DND-41 (cell line): Measurements from ENCODE around the gene SMC1B.

Experiments used
- EZH2 ChIP-seq: IDR thresholded peaks from 3 replicates; pipeline ENCODE4 v1.6.1; 2012; ENCODE audit warnings: borderline replicate concordance, low read depth, mild to moderate bottlenecking, moderate library complexity, low read length, inconsistent platforms; ENCODE audit not compliant: severe bottlenecking
- TF ChIP-seq, protein P1 (sequence below): IDR thresholded peaks from 2 replicates; pipeline ENCODE4 v1.5.1; 2012; ENCODE audit warnings: borderline replicate concordance, low read length, moderate library complexity, mild to moderate bottlenecking; ENCODE audit not compliant: poor library complexity, severe bottlenecking; ENCODE audit errors: extremely low read depth

DNA sequence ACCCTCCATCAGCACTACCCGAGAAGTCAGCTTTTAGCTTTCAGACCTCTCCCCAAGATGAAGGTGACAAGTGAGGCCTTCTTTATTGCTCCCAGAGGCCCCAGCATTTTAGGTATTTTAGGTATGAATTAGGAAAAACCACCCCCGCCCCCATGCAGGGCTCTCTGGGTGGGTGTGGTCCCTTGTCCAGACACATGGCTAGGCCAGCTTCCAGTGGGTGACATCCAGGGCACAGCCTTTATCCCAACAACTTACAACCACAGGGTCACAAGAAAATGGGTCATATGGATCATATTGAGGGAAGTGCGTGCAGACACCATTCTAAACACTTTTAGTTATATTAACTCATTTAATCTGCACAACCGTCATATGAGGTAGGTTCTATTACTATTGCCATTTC lies 42.2 kb upstream of the SMC1B start:
- TF ChIP-seq, protein P1, sequence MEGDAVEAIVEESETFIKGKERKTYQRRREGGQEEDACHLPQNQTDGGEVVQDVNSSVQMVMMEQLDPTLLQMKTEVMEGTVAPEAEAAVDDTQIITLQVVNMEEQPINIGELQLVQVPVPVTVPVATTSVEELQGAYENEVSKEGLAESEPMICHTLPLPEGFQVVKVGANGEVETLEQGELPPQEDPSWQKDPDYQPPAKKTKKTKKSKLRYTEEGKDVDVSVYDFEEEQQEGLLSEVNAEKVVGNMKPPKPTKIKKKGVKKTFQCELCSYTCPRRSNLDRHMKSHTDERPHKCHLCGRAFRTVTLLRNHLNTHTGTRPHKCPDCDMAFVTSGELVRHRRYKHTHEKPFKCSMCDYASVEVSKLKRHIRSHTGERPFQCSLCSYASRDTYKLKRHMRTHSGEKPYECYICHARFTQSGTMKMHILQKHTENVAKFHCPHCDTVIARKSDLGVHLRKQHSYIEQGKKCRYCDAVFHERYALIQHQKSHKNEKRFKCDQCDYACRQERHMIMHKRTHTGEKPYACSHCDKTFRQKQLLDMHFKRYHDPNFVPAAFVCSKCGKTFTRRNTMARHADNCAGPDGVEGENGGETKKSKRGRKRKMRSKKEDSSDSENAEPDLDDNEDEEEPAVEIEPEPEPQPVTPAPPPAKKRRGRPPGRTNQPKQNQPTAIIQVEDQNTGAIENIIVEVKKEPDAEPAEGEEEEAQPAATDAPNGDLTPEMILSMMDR: no peak
- TF ChIP-seq EZH2: no peak
